Breast epithelium (tissue), 4 donors: ENCODE data around the gene EEPD1. TPM values are rescaled to one million over a fixed set of nuclear protein-coding genes. Genes with fewer than 3 reads are reported as not detected.

Experiments used
- DNase-seq, 2 donors: peaks; one replicate each; pipeline ENCODE4 v3.0.0-alpha.2; 2019; ENCODE audit warnings: low spot score in 2 of 2
- H3K27ac ChIP-seq, 2 donors: fragments of 200-600 bp; sonication (generic) in 1 of 2; one replicate each; pipeline ENCODE4 v1.5.1; 2016 to 2019; ENCODE audit warnings: mild to moderate bottlenecking in 1 of 2
- H3K27me3 ChIP-seq, 2 donors: fragments of 200-600 bp; sonication (generic) in 1 of 2; one replicate each; pipeline versions ENCODE4 v1.5.1 to v1.6.0; 2017 to 2019; ENCODE audit warnings: control low read depth in 1 of 2, mild to moderate bottlenecking in 1 of 2
- H3K36me3 ChIP-seq: fragments of 200-600 bp; one replicate; pipeline ENCODE4 v1.5.1; 2019
- H3K4me1 ChIP-seq, 2 donors: fragments of 200-600 bp; sonication (generic); one replicate each; pipeline ENCODE4 v1.5.1; 2016 to 2019; ENCODE audit warnings: control low read depth in 1 of 2
- H3K4me3 ChIP-seq, 3 donors: fragments of 200-600 bp; sonication (generic); 1 replicate in 2 of 3; 2 replicates in 1 of 3; pipeline ENCODE4 v1.5.1; 2016 to 2019; ENCODE audit warnings: mild to moderate bottlenecking in 3 of 3, moderate library complexity in 2 of 3
- H3K9me3 ChIP-seq, 2 donors: fragments of 200-600 bp; sonication (generic) in 1 of 2; one replicate each; pipeline ENCODE4 v1.5.1; 2016 to 2019; ENCODE audit warnings: control low read depth in 1 of 2
- CTCF ChIP-seq, 3 donors: fragments of 450-650 bp; IDR thresholded peaks; one replicate each; pipeline ENCODE4 v1.5.1; 2016 to 2017; ENCODE audit warnings: antibody characterized with exemption in 3 of 3, mild to moderate bottlenecking in 3 of 3, moderate library complexity in 3 of 3
- POLR2A ChIP-seq: fragments of 450-650 bp; IDR thresholded peaks from one replicate; pipeline ENCODE4 v1.6.1; 2016; ENCODE audit warnings: antibody characterized with exemption, mild to moderate bottlenecking, moderate library complexity
- POLR2AphosphoS5 ChIP-seq, 3 donors: sonication (generic); formaldehyde crosslinking; IDR thresholded peaks; one replicate each; pipeline ENCODE4 v1.6.1; 2017; ENCODE audit warnings: antibody characterized with exemption in 3 of 3
- intact Hi-C: fragments of 100-400 bp; cut with DNase I; formaldehyde crosslinking; loops from one replicate; pipeline ENCODE4 v1.15.1; 2023; ENCODE audit warnings: low total_unique reads
- total RNA-seq, 3 donors: library from RNA; depleted of rRNA; stranded (reverse); fragments of >200 nt; gene quantifications; one replicate each; pipeline ENCODE4 v1.1.0, GENCODE V29; 2016

Gene EEPD1
- total RNA-seq, 3 donors from 2014 or later: 6.4 to 32.5 (median 10.5) TPM

GRCh38 chr7:36176697-36177096 lies 23.6 kb downstream of the EEPD1 start:
- intact Hi-C loops: no loop called here
- H3K9me3 ChIP-seq: no peaks in the 10 kb centered on the region
- no peak overlapping the region for H3K4me3 ChIP-seq
- no peak overlapping the region for H3K27ac ChIP-seq
- H3K36me3 ChIP-seq: no peaks in the 10 kb centered on the region
- no peaks in the 10 kb centered on the region for H3K27me3 ChIP-seq
- no peaks in the 10 kb centered on the region for H3K4me1 ChIP-seq
- no peak for TF ChIP-seq POLR2A
- no peak for TF ChIP-seq POLR2AphosphoS5 (IDR thresholded peaks at IDR 0.05)
- TF ChIP-seq CTCF (IDR thresholded peaks at IDR 0.05): no peak
- DNase-seq: no peak

GRCh38 chr7:36180121-36180520 lies 27.1 kb downstream of the EEPD1 start:
- H3K36me3 ChIP-seq: no peaks in the 10 kb centered on the region
- intact Hi-C loops: no loop called here
- H3K9me3 ChIP-seq: no peaks in the 10 kb centered on the region
- no peaks in the 10 kb centered on the region for H3K27me3 ChIP-seq
- no peak for DNase-seq
- H3K27ac ChIP-seq: no peak overlapping the region
- TF ChIP-seq POLR2A: no peak
- H3K4me1 ChIP-seq: no peaks in the 10 kb centered on the region
- no peak overlapping the region for H3K4me3 ChIP-seq

GRCh38 chr7:36181668-36182067 lies 28.6 kb downstream of the EEPD1 start:
- Histone ChIP-seq H3K36me3 (no peaks in the 10 kb centered on the region), H3K4me3 (no peak overlapping the region), H3K4me1 (no peaks in the 10 kb centered on the region), H3K27ac (no peak overlapping the region), H3K9me3 (no peaks in the 10 kb centered on the region), H3K27me3 (no peaks in the 10 kb centered on the region)
- no peak for TF ChIP-seq POLR2AphosphoS5 (IDR thresholded peaks at IDR 0.05)
- TF ChIP-seq POLR2A: no peak
- TF ChIP-seq CTCF (IDR thresholded peaks at IDR 0.05): no peak
- intact Hi-C loops: no loop called here
- no peak for DNase-seq

- Histone ChIP-seq H3K36me3 (no peaks in the 10 kb centered on the region), H3K27me3 (no peaks in the 10 kb centered on the region), H3K4me3 (no peak overlapping the region), H3K9me3 (no peaks in the 10 kb centered on the region), H3K4me1 (no peaks in the 10 kb centered on the region), H3K27ac (peak overlapping the region in 1 of 2 donors; percentile 40)
- intact Hi-C loops: no loop called here
- TF ChIP-seq POLR2A (no peak), POLR2AphosphoS5 (IDR thresholded peaks at IDR 0.05) (no peak), CTCF (IDR thresholded peaks at IDR 0.05) (no peak)
- no peak for DNase-seq
Observed at GRCh38 chr7:36182854-36183604, 30.0 kb downstream of the EEPD1 start.

GRCh38 chr7:36185092-36185491 lies 32.0 kb downstream of the EEPD1 start:
- no peak for DNase-seq
- H3K4me3 ChIP-seq: no peak overlapping the region
- no peaks in the 10 kb centered on the region for H3K27me3 ChIP-seq
- H3K27ac ChIP-seq: no peak overlapping the region
- no peaks in the 10 kb centered on the region for H3K9me3 ChIP-seq
- H3K4me1 ChIP-seq: no peaks in the 10 kb centered on the region
- TF ChIP-seq CTCF (IDR thresholded peaks at IDR 0.05): no peak
- no peak for TF ChIP-seq POLR2A
- TF ChIP-seq POLR2AphosphoS5 (IDR thresholded peaks at IDR 0.05): no peak
- intact Hi-C loops: no loop called here
- H3K36me3 ChIP-seq: no peaks in the 10 kb centered on the region
